Endothelial cell of umbilical vein (primary cell): Measurements from ENCODE around the gene TMEM125. TPM values are rescaled to one million over a fixed set of nuclear protein-coding genes. Genes with fewer than 3 reads are reported as not detected.

Experiments
- BruUV-seq: library from RNA; stranded (reverse); fragments of 400-500 nt; replicated peaks from 2 replicates; lab custom pipeline; 2021; lab: Mats Ljungman, UMichigan
- CTCF ChIA-PET: fragments of 300-600, 350-600 bp; sonication (Branson Sonifier 250); formaldehyde crosslinking; loops from one replicate; lab custom pipeline; 2021; ENCODE audit warnings: antibody characterized with exemption, inconsistent platforms; lab: Charles Lee
- POLR2A ChIA-PET: fragments of 300-600, 350-600 bp; sonication (Branson Sonifier 250); formaldehyde crosslinking; loops from one replicate; lab custom pipeline; 2021; ENCODE audit warnings: antibody characterized with exemption, inconsistent platforms; lab: Charles Lee
- DNase-seq: peaks from one replicate; pipeline ENCODE4 v3.0.0-alpha.2; 2011; ENCODE audit warnings: low read depth, low spot score
- FAIRE-seq: peaks from 2 replicates; lab custom pipeline; 2011; peaks lifted over from hg19 to GRCh38; lab: Jason Lieb, UNC
- H2AFZ ChIP-seq: 2 replicates; pipeline ENCODE4 v1.6.0; 2012; ENCODE audit warnings: low read depth, low read length, control low read depth, inconsistent platforms
- H3K27ac ChIP-seq: 2 replicates; pipeline ENCODE4 v1.5.1; 2011; ENCODE audit warnings: low read depth, mild to moderate bottlenecking, control low read depth, low read length, moderate library complexity; ENCODE audit not compliant: insufficient read depth
- H3K27me3 ChIP-seq, 2 experiments: 2 replicates each; pipeline versions ENCODE4 v1.6.0 to v1.6.1; 2011; ENCODE audit warnings: low read length in 2 of 2, mixed read lengths in 1 of 2; ENCODE audit not compliant: control insufficient read depth in 2 of 2, insufficient read depth in 2 of 2
- H3K36me3 ChIP-seq, 2 experiments: 2 replicates in 1 of 2; 3 replicates in 1 of 2; pipeline ENCODE4 v1.5.1; 2011; ENCODE audit warnings: low read length in 2 of 2, mild to moderate bottlenecking in 1 of 2, moderate library complexity in 1 of 2; ENCODE audit not compliant: control insufficient read depth in 2 of 2, insufficient read depth in 2 of 2; ENCODE audit errors: extremely low read depth in 1 of 2
- H3K4me1 ChIP-seq: 3 replicates; pipeline ENCODE4 v1.5.1; 2011; ENCODE audit warnings: mild to moderate bottlenecking, low read length; ENCODE audit not compliant: control insufficient read depth, insufficient read depth; ENCODE audit errors: extremely low read depth
- H3K4me2 ChIP-seq: 2 replicates; pipeline ENCODE4 v1.6.1; 2011; ENCODE audit warnings: low read length, control low read depth, mixed read lengths; ENCODE audit not compliant: insufficient read depth
- H3K4me3 ChIP-seq, 3 experiments: fragments of 200-600 bp in 1 of 3; sonication (generic), shearing (Covaris generic) in 1 of 3; replicated peaks in 1 of 3; 2 replicates each; pipeline ENCODE4 v1.5.1; 2011 to 2016; ENCODE audit warnings: control low read depth in 3 of 3, low read length in 3 of 3, mild to moderate bottlenecking in 2 of 3, inconsistent platforms in 1 of 3, low read depth in 1 of 3, moderate library complexity in 1 of 3; ENCODE audit not compliant: insufficient read depth in 1 of 3
- H3K79me2 ChIP-seq: 2 replicates; pipeline ENCODE4 v1.6.0; 2012; ENCODE audit warnings: low read length, inconsistent platforms; ENCODE audit not compliant: control insufficient read depth, insufficient read depth
- H3K9ac ChIP-seq: replicated peaks from 2 replicates; pipeline ENCODE3; 2011; ENCODE audit warnings: low read length, control low read depth; ENCODE audit not compliant: insufficient read depth; ENCODE audit errors: extremely low read depth
- H3K9me1 ChIP-seq: replicated peaks from 3 replicates; pipeline ENCODE4 v1.6.0; 2011; ENCODE audit warnings: mild to moderate bottlenecking, low read length; ENCODE audit not compliant: control insufficient read depth, insufficient read depth; ENCODE audit errors: extremely low read depth
- H3K9me3 ChIP-seq: replicated peaks from 2 replicates; pipeline ENCODE4 v1.5.1; 2012; ENCODE audit warnings: low read length, inconsistent platforms; ENCODE audit not compliant: control insufficient read depth, insufficient read depth
- H4K20me1 ChIP-seq: replicated peaks from 2 replicates; pipeline ENCODE3; 2011; ENCODE audit warnings: mild to moderate bottlenecking, low read length; ENCODE audit not compliant: control insufficient read depth, insufficient read depth; ENCODE audit errors: extremely low read depth
- EZH2 ChIP-seq: IDR thresholded peaks from 2 replicates; pipeline ENCODE4 v1.6.1; 2012; ENCODE audit warnings: borderline replicate concordance, low read depth, mild to moderate bottlenecking, moderate library complexity, low read length, inconsistent platforms; ENCODE audit not compliant: severe bottlenecking
- GATA2 ChIP-seq: IDR thresholded peaks from 2 replicates; pipeline ENCODE4 v1.7.0; 2011; ENCODE audit warnings: low read depth, mild to moderate bottlenecking, moderate library complexity, mixed read lengths, low read length; ENCODE audit not compliant: insufficient read length, insufficient read depth
- JUN ChIP-seq: IDR thresholded peaks from 2 replicates; pipeline ENCODE4 v1.6.1; 2011; ENCODE audit warnings: borderline replicate concordance, low read depth; ENCODE audit not compliant: insufficient read length, insufficient read depth
- MYC ChIP-seq: IDR thresholded peaks from one replicate; pipeline ENCODE4 v1.6.1; 2011; ENCODE audit warnings: mild to moderate bottlenecking, low read depth, low read length
- POLR2A ChIP-seq: IDR thresholded peaks from 2 replicates; pipeline ENCODE4 v1.6.1; 2012; ENCODE audit warnings: low read depth, mild to moderate bottlenecking, control low read depth, low read length
- POLR2AphosphoS5 ChIP-seq: IDR thresholded peaks from 2 replicates; pipeline ENCODE4 v1.6.1; 2012; ENCODE audit warnings: low read depth, mild to moderate bottlenecking, control low read depth, low read length, moderate library complexity; ENCODE audit not compliant: insufficient read depth
- dilution Hi-C: fragments of 300-500 bp; cut with MboI; formaldehyde crosslinking; loops from one replicate; pipeline ENCODE4 v1.15.0; 2019; ENCODE audit warnings: low sequenced_read_pairs; ENCODE audit not compliant: extremely low pct_ligation_motif_present
- intact Hi-C: fragments of 100-400 bp; cut with micrococcal nuclease; formaldehyde crosslinking; loops from one replicate; pipeline ENCODE4 v1.10.0; 2022
- polyA plus RNA-seq, 4 experiments: library from polyadenylated mRNA; depleted of rRNA in 3 of 4; stranded (reverse) in 3 of 4; unstranded in 1 of 4; fragments of >200 nt; gene quantifications; 2 replicates each; pipeline versions ENCODE4 v1.2.1 to v1.2.3, GENCODE V29; 2011 to 2012; ENCODE audit warnings: missing spikeins in 1 of 4
- total RNA-seq: library from RNA; stranded (reverse); gene quantifications from 2 replicates; pipeline ENCODE4 v1.2.3, GENCODE V29; 2021
- TF ChIP-seq, protein P1 (sequence below), 2 donors: IDR thresholded peaks; 1 replicate in 1 of 2; 2 replicates in 1 of 2; pipeline ENCODE4 v1.5.1; 2011; ENCODE audit warnings: low read length in 2 of 2, mild to moderate bottlenecking in 2 of 2, moderate library complexity in 2 of 2, control low read depth in 1 of 2, inconsistent platforms in 1 of 2, low read depth in 1 of 2; ENCODE audit not compliant: insufficient read depth in 1 of 2; ENCODE audit errors: extremely low read depth in 1 of 2
- TF ChIP-seq, protein P2 (sequence below): IDR thresholded peaks from 2 replicates; pipeline ENCODE4 v1.6.1; 2011; ENCODE audit not compliant: insufficient read depth, insufficient read length

TMEM125 gene
- total and polyA plus RNA-seq, 2 donors (not counting 3 experiments of a cell fraction or from before 2014, with no cell fraction given): 0.17 TPM; not detected in 1

DNA sequence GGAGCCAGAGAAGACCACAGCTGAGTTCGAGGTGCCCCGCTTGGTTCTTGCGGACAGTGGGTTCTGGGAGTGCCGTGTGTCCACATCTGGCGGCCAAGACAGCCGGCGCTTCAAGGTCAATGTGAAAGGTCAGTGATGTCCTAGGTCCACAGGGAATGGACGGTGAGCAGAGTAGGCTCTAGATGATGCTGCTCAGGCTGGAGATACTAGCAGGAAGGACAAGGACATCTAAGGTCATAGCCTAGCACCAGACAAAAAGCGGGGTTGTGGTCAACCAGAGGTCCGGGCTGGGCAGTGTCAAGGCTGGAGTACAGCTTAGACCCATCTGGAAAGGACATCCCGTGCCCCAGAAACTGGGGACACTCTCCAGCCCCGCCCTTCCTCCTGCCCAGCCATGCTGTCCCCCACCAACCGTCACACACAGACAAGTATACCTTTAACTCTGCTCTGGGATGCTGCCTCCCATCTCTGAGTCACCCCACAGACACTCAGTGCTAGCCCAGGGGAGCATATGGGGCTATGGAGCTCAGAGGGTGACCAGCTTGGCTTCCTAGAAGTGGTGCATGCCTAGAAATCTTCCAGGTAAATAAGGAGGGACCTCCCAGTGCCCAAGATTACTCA is 39.7 kb downstream of the TMEM125 start:
- peaks cover 52 to 91% of the 10 kb centered on the region in 2 experiments for H3K36me3 ChIP-seq
- H3K9me1 ChIP-seq: no peaks in the 10 kb centered on the region
- H3K4me1 ChIP-seq: peaks cover 1% of the 10 kb centered on the region
- H3K4me3 ChIP-seq: no peak overlapping the region
- no peaks in the 10 kb centered on the region for H4K20me1 ChIP-seq
- no peaks in the 10 kb centered on the region for H3K9me3 ChIP-seq
- intact Hi-C loops: no loop called here
- CTCF ChIA-PET: interaction anchor here (1.4 to 1.5 kb wide), 2 partner anchors 71 to 82 kb away, joined by 5 read pairs; no protein-coding TSS in a partner anchor
- H3K27ac ChIP-seq: no peak overlapping the region
- BruUV-seq: no TSS peak
- FAIRE-seq (no peak), DNase-seq (no peak)
- dilution Hi-C loops: no loop called here
- no peak overlapping the region for H2AFZ ChIP-seq
- H3K27me3 ChIP-seq: no peaks in the 10 kb centered on the region
- H3K9ac ChIP-seq: no peak overlapping the region
- POLR2A ChIA-PET: interaction anchor here (1.3 kb wide), 1 partner anchor 9 kb away, joined by 3 read pairs; the partner anchor contains the start of gene TIE1
- H3K79me2 ChIP-seq: peaks cover 40% of the 10 kb centered on the region
- H3K4me2 ChIP-seq: no peak overlapping the region
- TF ChIP-seq EZH2 (no peak), MYC (no peak), JUN (no peak), GATA2 (no peak), POLR2A (no peak), POLR2AphosphoS5 (no peak)
- TF ChIP-seq, protein P1, sequence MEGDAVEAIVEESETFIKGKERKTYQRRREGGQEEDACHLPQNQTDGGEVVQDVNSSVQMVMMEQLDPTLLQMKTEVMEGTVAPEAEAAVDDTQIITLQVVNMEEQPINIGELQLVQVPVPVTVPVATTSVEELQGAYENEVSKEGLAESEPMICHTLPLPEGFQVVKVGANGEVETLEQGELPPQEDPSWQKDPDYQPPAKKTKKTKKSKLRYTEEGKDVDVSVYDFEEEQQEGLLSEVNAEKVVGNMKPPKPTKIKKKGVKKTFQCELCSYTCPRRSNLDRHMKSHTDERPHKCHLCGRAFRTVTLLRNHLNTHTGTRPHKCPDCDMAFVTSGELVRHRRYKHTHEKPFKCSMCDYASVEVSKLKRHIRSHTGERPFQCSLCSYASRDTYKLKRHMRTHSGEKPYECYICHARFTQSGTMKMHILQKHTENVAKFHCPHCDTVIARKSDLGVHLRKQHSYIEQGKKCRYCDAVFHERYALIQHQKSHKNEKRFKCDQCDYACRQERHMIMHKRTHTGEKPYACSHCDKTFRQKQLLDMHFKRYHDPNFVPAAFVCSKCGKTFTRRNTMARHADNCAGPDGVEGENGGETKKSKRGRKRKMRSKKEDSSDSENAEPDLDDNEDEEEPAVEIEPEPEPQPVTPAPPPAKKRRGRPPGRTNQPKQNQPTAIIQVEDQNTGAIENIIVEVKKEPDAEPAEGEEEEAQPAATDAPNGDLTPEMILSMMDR (IDR thresholded peaks at IDR 0.05; ENCODE audit: extremely low read depth in 1 of 2, insufficient read depth in 1 of 2, low read depth in 1 of 2, low read length in 2 of 2): no peak
- TF ChIP-seq, protein P2, sequence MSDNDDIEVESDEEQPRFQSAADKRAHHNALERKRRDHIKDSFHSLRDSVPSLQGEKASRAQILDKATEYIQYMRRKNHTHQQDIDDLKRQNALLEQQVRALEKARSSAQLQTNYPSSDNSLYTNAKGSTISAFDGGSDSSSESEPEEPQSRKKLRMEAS: no peak
